Fibroblast of the aortic adventitia (primary cell): Measurements from ENCODE around the gene PTPRQ. TPM values are rescaled to one million over a fixed set of nuclear protein-coding genes. Genes with fewer than 3 reads are reported as not detected.

Source experiments
- DNase-seq: peaks from one replicate; pipeline ENCODE4 v3.0.0-alpha.2; 2010; ENCODE audit warnings: low read depth
- H3K4me3 ChIP-seq: 2 replicates; pipeline ENCODE4 v1.5.1; 2011; ENCODE audit warnings: low read depth, mild to moderate bottlenecking, control low read depth, low read length, moderate library complexity
- CTCF ChIP-seq: IDR thresholded peaks from 2 replicates; pipeline ENCODE4 v1.5.1; 2011; ENCODE audit warnings: mild to moderate bottlenecking, low read length, control low read depth, inconsistent platforms; ENCODE audit not compliant: insufficient read depth
- total RNA-seq: library from RNA; depleted of rRNA; stranded (reverse); fragments of >200 nt; gene quantifications from 2 replicates; pipeline ENCODE4 v1.2.3, GENCODE V29; 2012; ENCODE audit warnings: low replicate concordance

PTPRQ gene
- 1.2 and 32.1 TPM in 2 replicates for total RNA-seq

- peak within 1 kb of the TSS; percentile 0 for H3K4me3 ChIP-seq
- DNase-seq, result peak; percentile 77
- no peak for TF ChIP-seq CTCF
These were observed at the start of gene PTPRQ for GRCh38 chr12:80443974-80444666. PTPRQ (plus strand) TSS chr12:80444235; CDS start chr12:80444346, 111 bp downstream.

GRCh38 chr12:80400571-80400991, 43.5 kb upstream of the PTPRQ start:
- peak overlapping the region; percentile 62 for H3K4me3 ChIP-seq
- no peak for DNase-seq
- TF ChIP-seq CTCF, result no peak

- H3K4me3 ChIP-seq, result no peak overlapping the region
- TF ChIP-seq CTCF, result no peak
- no peak for DNase-seq
These were observed 42.8 kb upstream of the PTPRQ start for GRCh38 chr12:80401191-80401590.

- H3K4me3 ChIP-seq, result no peak overlapping the region
- no peak for TF ChIP-seq CTCF
- DNase-seq, result no peak
These were observed 39.4 kb upstream of the PTPRQ start for GRCh38 chr12:80404629-80405028.

- DNase-seq, result no peak
- no peak overlapping the region for H3K4me3 ChIP-seq
- no peak for TF ChIP-seq CTCF
These were observed 37.8 kb upstream of the PTPRQ start for GRCh38 chr12:80406253-80406652.

- H3K4me3 ChIP-seq, result no peak overlapping the region
- no peak for DNase-seq
- TF ChIP-seq CTCF, result no peak
These were observed 32.2 kb upstream of the PTPRQ start for GRCh38 chr12:80411787-80412186.
